RWPE2 (cell line): Measurements from ENCODE around the gene TREH.
A peak's percentile ranks its signal among the peaks of the same experiment; 100 is the strongest.

Experiments
- ATAC-seq: fragments of 200-7000 bp; cut with Tn5 transposase; 3 replicates; pipeline ENCODE4 v1.9.1; 2021; ENCODE audit warnings: low read depth
- DNase-seq: peaks from one replicate; pipeline ENCODE4 v3.0.0-alpha.2; 2020; ENCODE audit warnings: low spot score
- H3K27ac ChIP-seq: fragments of 450-650 bp; 2 replicates; pipeline ENCODE4 v1.5.1; 2017; ENCODE audit warnings: mild to moderate bottlenecking; ENCODE audit not compliant: poor library complexity, severe bottlenecking
- H3K27me3 ChIP-seq: fragments of 250-450 bp; sonication (Bioruptor Pico); 2 replicates; pipeline ENCODE4 v1.5.1; 2021; ENCODE audit warnings: mild to moderate bottlenecking, moderate library complexity; ENCODE audit not compliant: insufficient read depth, poor library complexity, severe bottlenecking
- H3K36me3 ChIP-seq: fragments of 250-450 bp; sonication (Bioruptor Pico); 2 replicates; pipeline ENCODE4 v1.5.1; 2020; ENCODE audit warnings: low read depth, mild to moderate bottlenecking, moderate library complexity
- H3K4me1 ChIP-seq: fragments of 250-450 bp; sonication (Bioruptor Pico); 2 replicates; pipeline ENCODE4 v1.5.1; 2021; ENCODE audit warnings: mild to moderate bottlenecking, moderate library complexity; ENCODE audit not compliant: insufficient read depth, poor library complexity, severe bottlenecking
- H3K4me3 ChIP-seq: fragments of 250-450 bp; sonication (Bioruptor Pico); 2 replicates; pipeline ENCODE4 v1.5.1; 2021; ENCODE audit warnings: mild to moderate bottlenecking, moderate library complexity; ENCODE audit not compliant: severe bottlenecking
- H3K9me3 ChIP-seq: fragments of 250-450 bp; sonication (Bioruptor Pico); 2 replicates; pipeline ENCODE4 v1.5.1; 2021; ENCODE audit warnings: mild to moderate bottlenecking, moderate library complexity; ENCODE audit not compliant: severe bottlenecking
- TF ChIP-seq, protein P1 (sequence below): fragments of 450-650 bp; IDR thresholded peaks from one replicate; pipeline ENCODE4 v1.5.1; 2017; ENCODE audit warnings: mild to moderate bottlenecking, moderate library complexity; ENCODE audit not compliant: poor library complexity, severe bottlenecking

Gene TREH

DNA sequence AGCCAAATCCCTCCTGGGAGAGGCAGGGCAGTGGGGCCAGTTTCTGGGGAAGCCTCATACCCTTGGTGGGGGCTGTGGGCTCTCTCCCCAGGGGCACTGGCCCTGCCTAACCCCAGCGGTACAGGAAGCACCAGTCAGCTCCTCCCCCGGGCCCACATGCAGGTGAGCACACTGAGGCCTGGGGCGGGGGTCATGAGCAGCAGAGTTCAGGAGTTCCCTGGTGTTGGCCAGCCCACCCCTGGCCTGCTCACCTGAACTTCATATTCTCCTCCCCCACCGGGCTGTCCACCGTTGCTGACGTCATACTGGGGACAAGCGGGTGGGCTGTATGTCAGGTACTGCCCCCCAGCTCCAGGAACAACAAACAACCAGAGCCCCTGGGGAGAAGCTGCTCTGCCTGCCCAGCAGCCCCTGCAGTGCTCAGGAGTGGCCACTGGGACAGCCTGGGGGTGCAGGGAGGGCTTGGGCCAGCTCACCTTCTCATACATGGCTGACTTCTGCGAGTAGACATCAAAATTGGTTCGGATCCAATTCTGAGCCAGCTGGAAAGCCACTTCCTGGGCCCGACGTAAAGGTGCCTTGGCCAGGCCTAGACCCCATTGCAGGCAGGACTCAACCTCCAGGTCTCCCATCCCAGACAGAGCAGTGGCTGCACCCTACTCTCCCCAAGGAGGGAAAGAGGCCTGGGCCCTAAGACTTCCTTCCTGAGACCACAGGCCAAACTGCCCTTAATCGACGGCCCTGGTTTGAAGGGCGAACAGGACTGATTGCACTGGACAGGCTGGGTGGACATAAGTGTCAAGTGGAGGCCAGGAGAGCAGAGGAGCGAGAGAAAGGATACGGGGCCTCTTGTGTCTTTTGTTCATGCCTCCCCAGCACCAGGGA is 20.8 kb downstream of the TREH start:
- ATAC-seq: peak; percentile 48
- Histone ChIP-seq H3K9me3 (no peaks in the 10 kb centered on the region), H3K36me3 (peaks cover 22% of the 10 kb centered on the region), H3K27ac (peak overlapping the region; percentile 47), H3K4me3 (no peak overlapping the region), H3K4me1 (no peaks in the 10 kb centered on the region), H3K27me3 (no peaks in the 10 kb centered on the region)
- TF ChIP-seq, protein P1, sequence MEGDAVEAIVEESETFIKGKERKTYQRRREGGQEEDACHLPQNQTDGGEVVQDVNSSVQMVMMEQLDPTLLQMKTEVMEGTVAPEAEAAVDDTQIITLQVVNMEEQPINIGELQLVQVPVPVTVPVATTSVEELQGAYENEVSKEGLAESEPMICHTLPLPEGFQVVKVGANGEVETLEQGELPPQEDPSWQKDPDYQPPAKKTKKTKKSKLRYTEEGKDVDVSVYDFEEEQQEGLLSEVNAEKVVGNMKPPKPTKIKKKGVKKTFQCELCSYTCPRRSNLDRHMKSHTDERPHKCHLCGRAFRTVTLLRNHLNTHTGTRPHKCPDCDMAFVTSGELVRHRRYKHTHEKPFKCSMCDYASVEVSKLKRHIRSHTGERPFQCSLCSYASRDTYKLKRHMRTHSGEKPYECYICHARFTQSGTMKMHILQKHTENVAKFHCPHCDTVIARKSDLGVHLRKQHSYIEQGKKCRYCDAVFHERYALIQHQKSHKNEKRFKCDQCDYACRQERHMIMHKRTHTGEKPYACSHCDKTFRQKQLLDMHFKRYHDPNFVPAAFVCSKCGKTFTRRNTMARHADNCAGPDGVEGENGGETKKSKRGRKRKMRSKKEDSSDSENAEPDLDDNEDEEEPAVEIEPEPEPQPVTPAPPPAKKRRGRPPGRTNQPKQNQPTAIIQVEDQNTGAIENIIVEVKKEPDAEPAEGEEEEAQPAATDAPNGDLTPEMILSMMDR: no peak
- DNase-seq: no peak

DNA sequence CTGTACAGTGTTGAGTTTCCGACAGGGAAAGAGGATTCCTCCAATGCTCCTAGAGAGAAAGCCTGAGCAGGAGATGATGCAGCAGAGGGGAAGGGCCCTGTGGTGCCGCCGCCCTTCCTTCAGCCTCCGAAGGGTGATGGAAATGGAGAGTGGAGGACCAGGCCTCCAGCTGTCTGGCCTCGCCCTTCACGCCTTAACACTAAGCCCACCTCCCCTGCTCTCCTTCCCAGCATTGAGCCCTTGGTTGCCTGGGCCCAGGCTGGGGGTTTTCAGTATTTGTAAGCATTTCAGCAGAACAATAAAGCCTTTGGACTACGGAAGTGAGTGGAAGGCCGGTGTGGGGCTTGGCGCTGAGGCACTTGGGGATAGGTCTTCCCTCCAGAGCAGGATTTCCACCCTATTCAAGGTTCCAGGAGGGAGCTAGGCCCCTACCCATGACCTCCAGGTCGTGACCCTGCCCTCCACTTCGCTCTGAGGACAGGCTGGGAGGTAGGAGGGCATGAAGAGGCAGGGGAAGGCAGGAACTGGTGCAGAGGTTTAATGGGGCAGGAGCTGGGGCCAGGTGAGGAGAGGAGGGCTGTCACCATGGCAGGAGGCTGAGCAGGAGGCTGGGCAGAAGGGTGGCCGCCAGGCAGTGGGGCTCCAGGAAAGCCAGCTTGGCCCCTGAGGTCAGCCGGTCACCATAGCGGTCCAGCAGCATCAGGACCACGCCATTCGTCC is 21.6 kb downstream of the TREH start:
- ATAC-seq (no peak), DNase-seq (no peak)
- TF ChIP-seq, protein P1: no peak

DNA sequence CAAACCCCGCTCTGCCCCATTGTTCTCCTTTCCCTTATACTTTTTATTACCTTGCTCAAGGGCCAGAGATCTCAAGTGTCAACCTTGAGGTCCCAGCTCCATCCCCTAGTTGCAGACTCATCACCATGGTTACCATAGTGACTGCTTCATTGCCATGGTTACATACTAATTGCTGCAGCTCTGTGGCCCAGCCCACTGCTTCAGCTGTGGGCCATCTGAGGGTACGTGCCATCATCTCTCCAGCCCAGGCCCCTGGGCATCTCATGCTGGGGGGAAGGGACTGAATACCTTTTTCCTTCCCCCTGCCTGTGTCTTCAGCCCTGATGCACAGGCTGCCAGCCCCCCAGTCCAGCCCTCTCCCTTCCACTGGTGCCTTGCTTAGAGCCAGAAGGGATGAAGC is 22.2 kb downstream of the TREH start:
- TF ChIP-seq, protein P1: no peak
- Histone ChIP-seq H3K9me3 (no peaks in the 10 kb centered on the region), H3K4me1 (no peaks in the 10 kb centered on the region), H3K4me3 (no peak overlapping the region), H3K27ac (no peak overlapping the region), H3K36me3 (peaks cover 34% of the 10 kb centered on the region), H3K27me3 (no peaks in the 10 kb centered on the region)
- DNase-seq (no peak), ATAC-seq (no peak)

More for the DNA sequence above, 21.6 kb downstream of the TREH start:
- Histone ChIP-seq H3K4me3 (no peak overlapping the region), H3K9me3 (no peaks in the 10 kb centered on the region), H3K27ac (peak overlapping the region; percentile 47), H3K4me1 (no peaks in the 10 kb centered on the region), H3K36me3 (peaks cover 30% of the 10 kb centered on the region), H3K27me3 (no peaks in the 10 kb centered on the region)

- H3K27ac ChIP-seq: no peak overlapping the region
Measured at GRCh38 chr11:118656563-118657165, 22.8 kb downstream of the TREH start.

More at GRCh38 chr11:118656563-118657165, 22.8 kb downstream of the TREH start:
- no peak for ATAC-seq
- Histone ChIP-seq H3K36me3 (peaks cover 39% of the 10 kb centered on the region), H3K4me1 (no peaks in the 10 kb centered on the region), H3K9me3 (no peaks in the 10 kb centered on the region), H3K4me3 (no peak overlapping the region), H3K27me3 (no peaks in the 10 kb centered on the region)
- DNase-seq: no peak
- TF ChIP-seq, protein P1: no peak
